Endothelial cell of hepatic sinusoid (primary cell): Measurements from ENCODE around the gene EFTUD2.

Experiments
- in situ Hi-C: cut with HindIII; loops from 2 replicates; pipeline ENCODE4 v1.10.0; 2017; ENCODE audit warnings: low sequenced_read_pairs

The EFTUD2 gene

DNA sequence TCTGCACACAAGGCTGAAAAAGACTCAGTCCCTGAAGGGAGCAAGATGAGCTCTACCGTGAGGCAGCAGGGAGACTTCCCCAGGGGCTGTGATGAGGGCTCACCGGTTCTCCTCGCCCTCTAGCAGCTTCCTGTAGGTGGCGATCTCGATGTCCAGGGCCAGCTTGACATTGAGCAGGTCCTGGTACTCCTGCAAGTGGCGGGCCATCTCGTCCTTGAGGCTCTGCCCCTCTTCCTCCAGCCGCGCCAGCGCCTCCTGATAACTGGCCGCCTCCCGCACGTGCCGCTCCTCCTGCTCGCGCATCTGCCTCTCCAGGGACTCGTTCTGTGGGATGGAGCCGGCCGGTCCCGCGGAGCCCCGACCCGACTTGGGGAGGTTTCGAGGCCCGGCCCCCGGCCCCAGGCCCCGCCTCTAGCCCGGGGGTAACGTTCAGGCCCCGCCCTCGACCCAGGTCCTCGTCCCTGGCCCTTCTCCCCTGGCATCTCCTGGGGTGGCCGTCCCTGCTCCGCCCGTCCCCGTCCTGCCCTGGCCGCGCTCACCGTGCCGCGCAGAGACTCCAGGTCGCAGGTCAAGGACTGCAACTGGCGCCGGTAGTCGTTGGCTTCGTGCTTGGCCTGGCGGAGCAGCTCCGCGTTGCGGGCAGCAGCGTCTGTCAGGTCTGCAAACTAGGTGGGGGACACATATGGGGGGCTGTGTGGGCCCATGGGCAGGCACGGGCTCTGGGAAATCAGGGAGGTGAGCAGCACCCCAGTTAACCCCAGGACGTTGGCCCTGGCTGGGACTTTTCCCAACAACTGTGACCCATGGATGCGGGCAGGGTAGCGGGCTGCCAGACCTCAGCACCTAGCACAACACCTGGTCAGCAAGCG lies 12.1 kb upstream of the EFTUD2 start:
- in situ Hi-C loops, result loop anchor here (25.0 kb wide), 1 partner anchor 101 kb away; no protein-coding TSS in a partner anchor

DNA sequence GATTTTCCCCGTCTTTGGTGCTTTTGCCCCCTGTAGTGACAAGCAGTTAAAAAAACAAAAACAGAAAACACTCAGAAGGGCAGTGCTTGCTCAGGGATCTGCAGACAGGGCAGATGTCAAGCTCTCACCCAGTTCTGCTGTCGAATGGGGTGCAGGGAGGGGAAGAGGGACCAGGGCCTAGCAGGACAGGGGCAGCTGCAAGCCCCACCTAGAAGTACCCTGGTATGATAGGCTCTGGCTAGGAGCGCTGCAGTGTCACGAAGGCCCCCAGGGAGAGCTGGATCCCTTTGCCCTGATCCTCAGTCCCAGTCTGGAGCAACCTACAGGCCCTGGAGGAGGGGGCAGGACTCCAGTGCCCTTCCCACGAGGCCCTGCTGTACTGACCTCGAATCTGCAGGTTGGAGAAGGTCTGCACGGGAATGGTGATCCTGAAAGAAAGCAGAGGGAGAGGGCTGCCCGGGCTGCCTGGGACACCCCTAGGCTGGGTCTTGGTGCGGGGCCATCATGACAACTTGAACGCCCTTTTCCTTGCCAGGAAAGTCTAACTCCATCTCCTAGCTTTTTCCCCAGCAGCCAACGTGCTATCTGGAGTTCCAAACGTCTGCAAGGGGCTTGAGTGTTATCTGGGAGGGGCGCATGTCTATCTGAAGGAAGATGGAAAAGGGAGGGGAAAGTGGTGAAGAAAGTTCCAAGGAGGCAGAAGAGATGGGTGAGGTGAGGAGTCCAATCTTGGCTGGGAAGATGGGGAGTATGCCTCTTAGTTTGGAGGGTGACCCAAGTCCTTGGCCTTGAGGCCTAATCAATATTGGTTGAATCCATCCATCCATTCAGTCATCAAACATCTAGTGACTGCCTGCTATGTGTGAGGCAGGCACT lies 11.2 kb upstream of the EFTUD2 start:
- in situ Hi-C loops, result loop anchor here (25.0 kb wide), 1 partner anchor 102 kb away; no protein-coding TSS in a partner anchor

DNA sequence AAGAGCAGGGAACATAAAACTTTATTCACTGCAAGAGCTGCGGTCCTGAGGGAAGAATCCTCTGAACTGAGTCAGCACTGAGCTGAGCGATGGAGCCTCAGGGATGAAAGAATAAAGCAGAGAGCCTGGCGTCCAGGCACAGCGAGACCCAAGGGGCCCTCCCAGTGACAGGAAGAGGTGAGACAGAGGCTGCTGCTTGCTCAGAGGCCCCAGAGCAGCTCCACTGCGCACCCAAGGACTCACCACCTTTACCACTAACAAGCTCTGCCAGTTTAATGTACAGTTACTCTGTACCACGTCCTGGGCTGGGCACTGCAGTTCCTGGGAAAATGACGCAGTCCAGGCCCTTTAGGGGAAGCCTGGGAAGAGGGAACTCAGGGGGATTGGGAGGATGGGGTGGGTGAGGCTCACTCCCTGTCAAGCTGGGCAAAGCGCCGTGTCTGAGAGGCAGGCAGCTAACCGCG lies 10.5 kb upstream of the EFTUD2 start:
- in situ Hi-C loops, result loop anchor here (25.0 kb wide), 1 partner anchor 103 kb away; no protein-coding TSS in a partner anchor

DNA sequence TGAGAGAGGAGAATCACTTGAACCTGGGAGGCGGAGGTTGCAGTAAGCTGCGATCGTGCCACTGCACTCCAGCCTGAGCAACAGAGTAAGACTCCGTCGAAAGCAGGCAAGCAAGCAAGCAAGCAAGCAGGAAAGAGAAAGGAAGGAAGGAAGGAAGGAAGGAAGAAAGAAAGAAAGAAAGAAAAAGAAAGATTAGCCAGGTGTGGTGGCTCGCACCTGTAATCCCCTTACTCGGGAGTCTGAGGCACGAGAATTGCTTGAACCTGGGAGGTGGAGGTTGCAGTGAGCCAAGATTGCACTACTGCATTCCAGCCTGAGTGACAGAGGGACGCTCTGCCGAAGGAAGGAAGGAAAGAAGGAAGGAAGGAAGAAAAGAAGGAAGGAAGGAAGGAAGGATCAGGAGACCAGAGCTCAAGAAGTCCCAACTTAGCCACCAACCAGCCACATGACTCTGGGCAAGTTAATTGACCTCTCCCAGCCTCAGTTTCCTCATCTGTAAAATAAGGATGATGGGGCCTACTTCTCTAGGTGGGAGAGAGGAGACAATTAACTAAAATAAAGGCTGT lies 9.6 kb upstream of the EFTUD2 start:
- in situ Hi-C loops, result loop anchor here (25.0 kb wide), 1 partner anchor 103 kb away; no protein-coding TSS in a partner anchor

DNA sequence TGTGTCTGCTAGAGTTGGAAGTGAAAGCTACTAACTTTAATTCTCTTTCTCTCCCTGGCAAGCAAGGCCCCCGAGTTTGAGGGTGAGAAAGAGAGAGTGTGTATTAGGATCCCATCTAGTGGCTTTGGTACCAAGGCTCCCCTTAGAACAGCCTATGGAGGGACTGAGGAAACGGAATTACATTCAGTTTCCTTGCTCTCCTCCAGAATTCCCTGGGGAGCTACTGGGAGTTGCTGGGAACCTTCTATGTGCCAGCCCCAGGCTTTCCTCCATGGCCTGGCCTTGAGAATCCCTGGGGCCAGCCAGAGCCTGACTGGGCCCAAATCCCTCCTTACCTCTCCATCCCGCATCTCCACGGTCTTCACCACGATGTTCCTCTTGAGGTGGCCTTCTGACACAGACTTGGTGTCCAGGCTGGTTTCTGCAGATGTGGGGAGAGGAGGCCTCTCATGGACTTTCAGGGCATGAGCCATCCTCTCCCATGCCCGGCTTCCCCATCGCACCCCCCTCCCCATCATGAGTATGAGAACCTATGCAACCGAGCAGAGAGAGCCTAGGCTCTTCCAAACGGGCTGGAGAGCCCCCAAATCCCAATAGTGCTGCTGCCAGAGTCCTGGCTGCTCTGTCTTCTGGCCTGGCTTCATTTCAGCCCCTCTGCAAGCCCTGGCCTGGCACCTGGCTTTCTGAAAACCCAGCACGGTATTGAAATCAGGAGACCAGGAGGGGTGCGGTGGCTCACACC lies 8.7 kb upstream of the EFTUD2 start:
- in situ Hi-C loops, result loop anchor here (25.0 kb wide), 1 partner anchor 104 kb away; no protein-coding TSS in a partner anchor

DNA sequence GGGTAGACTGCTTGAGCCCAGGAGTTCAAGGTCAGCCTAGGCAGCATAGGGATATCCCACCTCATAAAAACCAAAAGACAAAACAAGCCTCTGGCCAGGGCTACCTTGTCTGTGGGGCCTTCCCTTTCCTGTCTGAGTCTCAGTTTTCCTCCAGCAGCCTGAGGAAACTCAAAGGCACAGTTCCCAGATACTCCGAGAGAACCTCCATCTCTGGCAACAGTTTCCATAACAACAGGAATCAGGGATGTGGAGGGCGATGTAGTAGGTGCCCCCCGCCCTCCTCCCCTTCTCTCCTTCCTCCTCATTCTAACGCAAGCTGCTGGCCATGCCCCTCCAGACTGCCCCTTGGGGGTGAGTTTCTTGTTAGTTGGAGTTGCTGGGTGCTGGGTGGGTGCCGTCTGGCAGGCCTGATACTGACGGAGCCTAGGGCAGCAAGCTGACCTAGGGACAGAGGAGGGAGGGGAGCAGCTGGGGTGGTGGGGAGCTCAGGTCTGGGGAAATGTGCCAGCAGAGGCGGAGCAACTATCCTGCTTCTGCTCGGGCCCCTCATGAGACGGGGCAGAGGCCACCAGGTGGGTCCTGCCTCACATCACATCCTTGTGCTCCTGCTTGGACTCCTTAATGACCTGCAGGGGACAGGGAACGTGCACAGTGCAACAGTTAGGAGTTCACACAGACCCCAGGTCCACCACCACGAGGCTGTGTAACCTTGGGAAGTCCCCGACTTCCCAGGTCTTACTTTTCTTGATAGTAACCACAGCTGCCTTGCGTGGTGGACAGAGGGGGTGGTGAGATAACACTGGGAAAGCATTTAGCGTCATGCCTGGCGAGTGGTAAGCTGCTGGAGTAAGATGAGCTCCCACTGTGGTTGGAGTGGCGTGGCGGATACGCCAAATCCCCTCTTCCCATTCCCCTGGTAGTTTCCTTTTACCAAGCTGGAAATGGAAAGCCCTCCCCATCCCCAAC lies 7.8 kb upstream of the EFTUD2 start:
- in situ Hi-C loops, result loop anchor here (25.0 kb wide), 1 partner anchor 105 kb away; no protein-coding TSS in a partner anchor

DNA sequence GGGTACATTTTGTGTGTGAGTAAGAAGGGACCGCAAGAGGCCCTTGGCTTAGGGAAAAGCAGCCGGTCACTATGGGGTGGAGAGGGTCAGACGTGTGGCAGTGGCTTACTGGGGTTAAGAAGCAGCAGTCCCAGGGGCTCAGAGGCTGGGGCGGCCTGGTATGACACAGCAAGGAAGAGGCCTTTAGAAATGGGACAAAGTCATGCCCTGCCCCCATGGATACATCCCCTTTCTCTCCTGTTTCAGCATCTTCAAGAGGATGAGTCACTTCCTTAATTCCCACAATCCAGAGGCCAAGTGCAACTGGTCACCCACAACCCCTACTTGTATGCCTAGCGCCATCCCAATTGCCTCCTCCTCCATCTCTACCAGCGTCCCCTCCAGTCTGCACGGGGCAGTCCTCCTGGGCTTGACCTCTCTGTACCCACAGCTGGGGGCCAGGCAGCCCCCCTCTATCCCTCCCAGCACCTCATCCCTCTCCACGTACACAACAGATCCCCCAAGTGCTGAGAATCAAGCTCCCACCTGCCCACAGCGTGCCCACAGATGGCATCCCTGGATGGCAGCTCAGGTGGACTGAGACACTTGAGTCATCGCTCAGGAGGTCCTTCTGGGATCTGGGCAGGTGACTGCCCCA lies 6.9 kb upstream of the EFTUD2 start:
- in situ Hi-C loops, result loop anchor here (25.0 kb wide), 1 partner anchor 106 kb away; no protein-coding TSS in a partner anchor

DNA sequence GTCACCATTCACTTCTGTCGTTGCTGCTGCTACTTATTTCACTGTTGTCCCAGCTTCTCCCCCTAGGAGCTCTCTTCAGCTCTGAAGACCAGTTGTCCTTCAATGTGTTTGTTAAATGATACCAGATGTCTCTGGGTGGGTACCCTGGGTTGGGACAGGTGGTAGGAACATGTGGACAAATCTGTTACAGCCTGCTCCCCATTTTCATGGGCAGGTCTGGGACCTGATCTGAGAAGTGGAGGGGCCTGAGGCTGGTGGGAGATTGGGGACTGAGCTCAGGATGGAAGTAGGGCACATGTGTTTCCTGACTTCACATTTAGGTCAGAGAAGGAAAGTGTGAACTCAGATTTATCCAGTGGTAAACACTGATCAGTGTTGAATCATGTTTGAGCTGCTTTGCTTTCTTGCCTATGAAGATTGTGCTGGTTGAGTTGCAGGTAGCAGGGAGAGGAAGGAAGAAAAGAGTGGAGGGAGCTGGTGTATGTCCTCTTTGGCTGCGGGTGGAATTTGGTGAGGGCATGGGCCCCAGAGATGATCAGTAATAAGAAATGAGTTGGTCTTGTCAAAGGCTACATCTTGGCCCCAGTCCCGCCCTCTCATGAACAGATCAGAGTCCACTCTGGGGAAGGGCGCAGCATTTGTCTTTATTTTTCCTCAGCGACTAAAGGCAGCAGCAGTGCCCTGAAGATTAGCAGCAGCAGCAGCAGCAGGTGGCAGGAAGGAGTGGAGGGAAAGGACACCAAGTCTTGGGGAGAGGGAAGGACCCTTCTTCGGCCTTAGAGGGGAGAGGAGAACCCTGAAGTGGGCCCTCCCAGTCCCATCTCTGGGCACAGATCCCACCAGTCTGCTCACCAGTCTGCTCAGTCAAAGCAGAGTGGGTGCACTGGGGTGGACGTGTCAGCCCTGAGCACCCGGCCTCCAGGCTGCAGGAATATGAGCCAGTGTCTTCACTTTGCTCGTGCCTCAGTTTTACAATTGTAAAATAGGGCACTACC lies 6.1 kb upstream of the EFTUD2 start:
- in situ Hi-C loops, result loop anchor here (25.0 kb wide), 1 partner anchor 107 kb away; no protein-coding TSS in a partner anchor

DNA sequence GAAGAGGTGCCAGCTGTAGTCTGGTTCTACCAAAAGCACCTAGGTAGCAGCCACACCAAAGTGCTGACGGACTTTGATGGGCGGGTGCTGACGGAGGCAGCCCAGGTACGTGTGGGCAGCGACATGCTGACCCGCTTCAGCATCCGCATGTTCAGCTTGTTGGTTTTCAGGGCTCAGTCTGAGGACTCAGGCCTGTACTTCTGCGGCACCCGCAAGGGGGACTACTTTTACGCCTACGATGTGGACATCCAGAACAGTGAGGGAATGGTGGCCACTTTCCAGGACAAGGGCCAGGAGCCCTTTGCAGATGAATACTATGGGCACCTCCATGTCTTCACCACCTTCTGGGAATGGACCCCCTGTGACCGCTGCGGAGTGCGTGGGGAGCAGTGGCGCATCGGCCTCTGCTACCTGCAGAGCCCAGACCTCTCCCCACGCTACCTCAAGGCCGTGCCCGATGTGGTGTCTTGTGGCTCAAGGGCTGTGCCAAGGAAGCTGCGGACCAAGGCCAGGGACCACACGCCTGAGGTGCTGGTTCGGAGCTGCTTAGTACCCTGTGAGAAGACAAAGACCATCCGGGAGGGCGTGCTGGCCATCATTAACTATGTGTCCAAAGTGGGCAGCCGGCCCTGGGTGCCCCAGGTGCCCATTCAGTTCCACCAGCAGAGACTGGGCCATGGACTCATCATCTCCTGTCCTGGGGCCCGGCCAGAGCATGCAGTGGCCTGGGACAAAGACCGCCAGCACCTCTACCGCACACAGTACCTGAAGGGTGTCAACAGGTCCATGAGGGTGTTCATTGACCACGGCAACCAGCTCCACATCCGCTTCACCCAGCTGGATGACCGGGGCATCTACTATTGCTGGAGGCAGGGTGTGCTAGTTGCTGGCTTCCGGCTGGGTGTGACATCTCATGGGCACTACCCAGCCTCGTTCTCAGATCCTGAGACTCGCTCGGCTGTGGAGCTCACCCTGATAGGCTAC lies 5.0 kb upstream of the EFTUD2 start:
- in situ Hi-C loops, result loop anchor here (25.0 kb wide), 1 partner anchor 108 kb away; no protein-coding TSS in a partner anchor

DNA sequence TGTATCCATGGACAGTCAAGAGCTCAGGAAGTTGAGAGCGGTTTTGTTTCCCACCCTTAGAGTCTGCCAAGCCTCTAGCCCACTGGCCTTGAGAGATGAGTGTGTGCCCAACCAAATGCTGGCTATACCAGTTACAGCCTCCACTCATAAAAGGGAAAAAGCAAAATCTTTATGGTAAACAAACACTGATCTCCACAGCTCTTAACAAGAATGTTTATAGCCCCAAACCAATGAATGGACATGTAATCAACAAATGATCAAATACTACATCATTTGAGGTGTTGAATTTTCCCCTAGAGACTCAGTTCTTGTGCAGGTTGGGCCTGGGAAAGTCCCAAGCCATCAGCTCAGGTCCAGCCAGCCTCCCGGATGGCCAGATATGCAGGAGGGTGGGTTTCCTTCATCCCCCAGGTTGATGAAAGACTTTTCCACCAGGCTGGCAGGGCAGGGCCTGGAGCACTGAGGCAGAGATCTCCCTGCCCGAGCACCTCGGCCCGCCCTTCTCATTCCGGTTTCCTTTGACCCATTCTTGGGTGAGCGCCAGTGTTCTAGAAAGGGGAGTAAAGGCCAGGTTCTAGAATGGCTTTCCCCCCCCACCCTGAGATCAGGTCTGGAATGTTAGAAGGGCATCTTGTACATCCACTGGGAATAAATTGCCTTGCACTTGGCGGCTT lies 3.9 kb upstream of the EFTUD2 start:
- in situ Hi-C loops, result loop anchor here (25.0 kb wide), 1 partner anchor 109 kb away; no protein-coding TSS in a partner anchor

DNA sequence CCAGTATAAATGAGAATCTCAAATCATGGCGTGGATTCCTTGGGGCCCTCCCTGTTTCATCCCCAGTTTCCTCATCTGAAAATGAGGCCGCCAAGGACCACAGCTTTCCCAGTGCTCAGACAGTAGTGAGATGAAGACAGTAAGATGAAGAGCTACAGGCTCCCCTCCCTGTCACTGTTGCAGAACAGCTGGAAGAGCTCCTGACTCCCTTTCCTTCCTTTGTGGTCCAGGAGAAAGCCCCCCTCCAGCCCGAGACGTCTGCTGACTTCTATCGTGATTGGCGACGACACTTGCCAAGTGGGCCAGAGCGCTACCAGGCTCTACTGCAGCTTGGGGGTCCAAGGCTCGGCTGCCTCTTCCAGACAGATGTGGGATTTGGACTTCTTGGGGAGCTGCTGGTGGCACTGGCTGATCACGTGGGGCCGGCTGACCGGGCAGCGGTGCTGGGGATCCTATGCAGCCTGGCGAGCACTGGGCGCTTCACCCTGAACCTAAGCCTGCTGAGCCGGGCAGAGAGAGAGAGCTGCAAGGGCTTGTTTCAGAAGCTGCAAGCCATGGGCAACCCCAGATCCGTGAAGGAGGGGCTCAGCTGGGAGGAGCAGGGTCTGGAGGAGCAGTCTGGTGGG lies 3.0 kb upstream of the EFTUD2 start:
- in situ Hi-C loops, result loop anchor here (25.0 kb wide), 1 partner anchor 110 kb away; no protein-coding TSS in a partner anchor

DNA sequence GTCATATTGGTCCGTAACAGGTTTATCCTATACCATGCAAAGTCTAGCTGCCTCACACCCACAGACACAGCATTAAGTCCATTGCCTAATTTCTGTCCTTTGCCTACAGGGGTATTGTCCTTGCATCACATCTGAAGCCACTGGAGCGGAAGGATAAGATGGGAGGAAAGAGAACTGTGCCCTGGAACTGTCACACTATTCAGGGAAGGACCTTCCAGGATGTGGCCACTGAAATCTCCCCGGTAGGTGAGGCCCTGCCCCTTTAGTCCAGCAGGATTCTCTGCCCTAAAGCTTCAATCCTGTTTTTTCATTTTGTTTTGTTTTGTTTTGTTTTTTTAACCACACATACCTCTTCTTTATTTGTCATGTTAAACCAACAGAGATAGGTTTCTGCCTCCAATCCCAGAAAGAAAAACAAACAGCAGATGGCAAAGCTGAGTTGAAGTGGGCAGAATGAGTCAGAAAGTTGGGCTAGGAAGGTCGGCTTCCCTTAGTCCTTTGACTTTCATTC lies 2.2 kb upstream of the EFTUD2 start:
- in situ Hi-C loops, result loop anchor here (25.0 kb wide), 1 partner anchor 111 kb away; no protein-coding TSS in a partner anchor

DNA sequence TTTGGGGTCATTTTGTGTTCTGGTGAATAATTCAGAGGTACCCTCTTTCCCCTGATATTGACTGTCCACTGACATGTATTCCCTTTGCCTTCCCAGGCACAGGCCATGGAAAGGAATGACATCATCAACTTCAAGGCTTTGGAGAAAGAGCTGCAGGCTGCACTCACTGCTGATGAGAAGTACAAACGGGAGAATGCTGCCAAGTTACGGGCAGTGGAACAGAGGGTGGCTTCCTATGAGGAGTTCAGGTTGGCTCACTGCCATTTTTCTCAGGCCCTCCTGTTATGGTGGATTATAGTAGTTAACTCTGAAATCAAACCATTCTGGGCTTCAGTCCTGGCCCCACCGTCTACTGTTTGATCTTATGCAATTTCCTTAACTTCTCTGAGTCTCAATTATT lies 1.6 kb upstream of the EFTUD2 start:
- in situ Hi-C loops, result loop anchor here (25.0 kb wide), 1 partner anchor 111 kb away; no protein-coding TSS in a partner anchor

DNA sequence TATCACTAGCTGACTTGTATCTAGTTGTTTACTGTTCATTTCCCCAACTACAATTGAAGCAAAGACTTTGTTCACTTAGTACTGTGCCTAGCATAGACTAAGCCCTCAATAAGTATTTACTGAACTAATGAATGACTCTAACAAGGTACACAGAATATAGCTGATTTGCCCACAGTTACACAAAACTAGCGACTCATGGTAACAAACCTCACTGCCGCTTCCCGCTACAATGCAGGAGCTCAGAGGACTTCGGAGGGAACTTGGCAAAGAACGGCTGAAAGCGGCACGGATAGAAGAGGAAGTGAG lies 524 bp downstream of the EFTUD2 start:
- in situ Hi-C loops, result no loop called here

DNA sequence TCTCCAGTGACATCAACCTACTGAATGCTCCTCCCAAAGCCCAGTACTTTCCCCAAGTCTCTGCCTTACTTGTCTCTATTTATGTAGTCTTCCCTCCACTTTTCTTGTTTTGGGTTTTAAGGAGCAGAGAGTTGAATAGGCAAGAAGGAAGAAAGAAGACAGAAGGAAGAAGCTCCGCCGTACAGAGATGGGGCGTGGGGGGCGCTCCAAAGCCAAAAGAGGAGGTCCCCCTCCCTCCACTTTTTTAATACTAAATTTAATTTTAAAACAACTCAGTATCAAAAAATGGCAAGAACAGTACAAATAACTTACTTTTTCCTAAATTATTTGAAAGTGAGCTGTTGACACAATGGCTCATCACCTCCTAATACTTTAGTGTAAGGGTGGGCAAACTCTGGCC lies 4.6 kb downstream of the EFTUD2 start:
- in situ Hi-C loops, result no loop called here
